Measurements from ENCODE around the gene MORN1. TPM values are rescaled to one million over a fixed set of nuclear protein-coding genes. Genes with fewer than 3 reads are reported as not detected.

MORN1 gene
- total RNA-seq, 1 experiment from 2014 or later = 7.5 TPM

DNA sequence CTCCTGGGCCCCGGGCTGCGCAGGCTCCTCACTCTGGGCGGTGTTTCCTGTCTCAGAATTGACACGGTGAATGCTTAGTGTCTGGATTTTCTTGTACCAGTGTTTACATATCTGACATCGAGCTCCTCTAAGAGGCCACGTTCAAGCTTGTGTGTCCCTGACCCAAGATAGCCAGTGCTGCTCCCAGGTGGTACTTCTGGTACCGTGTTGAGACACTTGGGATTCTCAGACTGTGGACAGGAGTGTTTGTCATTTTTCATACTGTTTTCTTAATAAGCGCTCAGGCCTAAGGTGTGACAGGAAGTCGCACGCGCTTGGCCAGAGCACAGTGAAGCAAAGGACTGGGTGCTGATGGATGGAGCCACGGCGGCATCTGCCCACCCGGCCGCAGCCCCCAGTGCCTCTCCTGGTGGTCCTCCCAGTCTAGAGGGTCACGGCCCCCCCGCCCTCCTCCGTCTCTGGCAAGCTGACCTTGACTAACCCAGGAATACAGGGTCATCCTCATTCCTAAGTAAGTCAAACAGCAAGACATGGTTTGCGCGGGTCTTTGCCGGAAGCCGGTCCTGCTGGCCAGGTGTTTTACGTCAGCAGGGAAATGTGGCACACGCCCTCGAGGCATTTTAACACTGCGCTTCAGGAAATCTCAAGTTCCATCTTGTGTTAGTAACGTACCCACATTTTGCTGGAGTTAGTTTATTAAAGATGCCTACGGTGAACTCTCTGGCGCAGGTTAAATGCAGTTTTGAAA, 13.0 kb upstream of the MORN1 start:
- no peaks in the 10 kb centered on the region for H3K4me1 ChIP-seq
- no peak overlapping the region for H3K4me3 ChIP-seq
- H3K27ac ChIP-seq = no peak overlapping the region
- H3K36me3 ChIP-seq = peaks cover 65% of the 10 kb centered on the region
- no peak for DNase-seq
- H3K27me3 ChIP-seq = no peaks in the 10 kb centered on the region
- no peaks in the 10 kb centered on the region for H3K9me3 ChIP-seq (replicated peaks)

DNA sequence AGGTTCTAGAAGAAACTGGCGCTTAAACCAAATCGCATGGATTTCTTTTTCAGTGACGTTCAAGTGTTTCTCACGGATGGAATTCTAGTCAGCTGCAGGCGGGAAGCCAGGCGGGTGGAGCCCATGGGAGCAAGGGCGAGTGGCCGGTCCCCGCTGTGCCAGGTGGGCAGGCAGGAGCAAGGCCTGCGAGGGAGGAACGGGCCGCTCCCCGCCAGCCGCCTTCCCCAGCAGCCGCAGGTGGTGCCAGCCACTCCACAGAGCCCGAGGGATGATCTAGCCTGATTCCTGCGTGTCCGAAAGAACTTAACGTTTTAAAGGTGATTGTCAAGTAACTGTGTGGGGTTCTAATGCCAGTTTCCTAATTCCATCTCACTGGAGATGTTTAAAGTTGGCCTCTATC, 11.9 kb upstream of the MORN1 start:
- Histone ChIP-seq H3K4me1 (no peaks in the 10 kb centered on the region), H3K27ac (no peak overlapping the region), H3K4me3 (no peak overlapping the region), H3K27me3 (no peaks in the 10 kb centered on the region), H3K9me3 (replicated peaks) (no peaks in the 10 kb centered on the region), H3K36me3 (peaks cover 76% of the 10 kb centered on the region)
- no peak for DNase-seq

DNA sequence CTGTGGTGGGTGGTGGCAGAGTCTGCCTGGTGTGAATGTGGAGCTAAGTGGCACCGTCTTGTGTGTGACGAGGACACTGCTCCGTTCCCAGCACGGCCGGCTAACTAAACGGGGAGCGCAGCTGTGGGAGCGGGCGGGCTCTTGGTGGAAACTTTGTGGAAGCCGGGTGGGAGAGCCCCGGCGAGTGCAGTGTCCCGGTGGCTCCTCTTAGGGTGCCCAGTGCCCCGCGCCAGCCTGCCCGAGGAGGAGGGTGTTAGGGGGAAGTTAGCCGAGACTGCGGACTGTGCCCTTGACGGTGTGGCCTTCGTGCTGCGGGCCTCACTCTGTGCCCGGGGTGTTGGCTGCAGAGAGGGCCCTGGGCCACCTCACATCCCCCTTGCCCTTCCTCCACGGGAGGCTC, 11.1 kb upstream of the MORN1 start:
- no peaks in the 10 kb centered on the region for H3K4me1 ChIP-seq

DNA sequence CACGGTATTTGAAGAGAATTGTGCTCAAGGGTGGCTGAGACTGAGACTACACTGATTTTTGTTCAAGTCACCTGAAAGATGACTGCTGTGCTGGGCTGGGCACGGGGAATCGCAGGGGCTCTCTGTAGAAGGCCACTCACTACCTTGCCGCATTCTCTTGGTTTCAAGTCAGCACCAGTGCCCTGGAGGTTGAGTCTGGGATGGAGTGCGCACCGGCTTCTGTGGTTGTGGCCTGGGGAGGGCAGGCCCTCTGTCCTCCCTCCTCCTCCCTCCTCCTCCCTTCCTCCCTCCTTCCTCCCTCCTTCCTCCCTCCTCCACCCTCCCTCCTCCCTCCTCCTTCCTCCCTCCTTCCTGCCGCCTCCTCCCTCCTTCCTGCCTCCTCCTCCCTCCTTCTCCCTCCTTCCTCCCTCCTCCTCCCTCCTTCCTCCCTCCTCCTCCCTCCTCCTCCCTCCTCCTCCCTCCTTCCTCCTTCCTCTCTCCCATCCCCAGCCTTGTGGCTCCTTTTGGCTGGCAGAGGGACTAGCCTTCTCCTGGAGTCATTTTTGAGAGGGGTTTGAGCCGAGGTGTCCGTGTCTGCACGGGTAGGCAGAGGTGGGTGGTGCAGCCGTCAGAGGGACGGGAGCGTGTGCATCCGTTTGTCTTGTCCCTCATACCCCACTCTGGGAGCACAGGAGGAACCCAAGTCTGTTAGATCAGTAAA, 9.7 kb upstream of the MORN1 start:
- Histone ChIP-seq H3K27ac (no peak overlapping the region), H3K4me1 (no peaks in the 10 kb centered on the region), H3K36me3 (peaks cover 90% of the 10 kb centered on the region)

More for the DNA sequence above, 11.1 kb upstream of the MORN1 start:
- H3K4me3 ChIP-seq = no peak overlapping the region
- H3K9me3 ChIP-seq (replicated peaks) = no peaks in the 10 kb centered on the region
- no peak for DNase-seq
- peaks cover 82% of the 10 kb centered on the region for H3K36me3 ChIP-seq
- no peaks in the 10 kb centered on the region for H3K27me3 ChIP-seq
- H3K27ac ChIP-seq = no peak overlapping the region

DNA sequence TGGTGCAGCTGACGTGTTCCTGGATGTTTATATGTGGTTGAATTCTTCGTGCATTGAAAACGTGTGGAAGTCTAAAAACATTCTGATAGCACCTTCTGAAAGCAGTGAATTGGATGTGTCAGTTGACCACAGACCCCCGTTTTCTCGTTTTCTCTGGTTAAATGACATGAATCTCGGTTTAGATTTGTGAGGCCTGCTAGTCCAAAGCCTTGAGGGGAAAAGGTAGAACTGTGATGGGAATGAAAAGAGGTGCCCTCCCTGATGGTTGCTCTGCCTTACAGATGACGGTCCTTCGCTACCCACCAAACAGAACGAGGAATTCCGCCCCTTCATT, 9.2 kb upstream of the MORN1 start:
- Histone ChIP-seq H3K36me3 (peaks cover 89% of the 10 kb centered on the region), H3K4me1 (no peaks in the 10 kb centered on the region), H3K27ac (no peak overlapping the region), H3K4me3 (no peak overlapping the region), H3K9me3 (replicated peaks) (no peaks in the 10 kb centered on the region), H3K27me3 (no peaks in the 10 kb centered on the region)
- DNase-seq = no peak

More for the DNA sequence above, 9.7 kb upstream of the MORN1 start:
- H3K9me3 ChIP-seq (replicated peaks) = no peaks in the 10 kb centered on the region
- H3K27me3 ChIP-seq = no peaks in the 10 kb centered on the region
- H3K4me3 ChIP-seq = no peak overlapping the region
- DNase-seq = no peak

DNA sequence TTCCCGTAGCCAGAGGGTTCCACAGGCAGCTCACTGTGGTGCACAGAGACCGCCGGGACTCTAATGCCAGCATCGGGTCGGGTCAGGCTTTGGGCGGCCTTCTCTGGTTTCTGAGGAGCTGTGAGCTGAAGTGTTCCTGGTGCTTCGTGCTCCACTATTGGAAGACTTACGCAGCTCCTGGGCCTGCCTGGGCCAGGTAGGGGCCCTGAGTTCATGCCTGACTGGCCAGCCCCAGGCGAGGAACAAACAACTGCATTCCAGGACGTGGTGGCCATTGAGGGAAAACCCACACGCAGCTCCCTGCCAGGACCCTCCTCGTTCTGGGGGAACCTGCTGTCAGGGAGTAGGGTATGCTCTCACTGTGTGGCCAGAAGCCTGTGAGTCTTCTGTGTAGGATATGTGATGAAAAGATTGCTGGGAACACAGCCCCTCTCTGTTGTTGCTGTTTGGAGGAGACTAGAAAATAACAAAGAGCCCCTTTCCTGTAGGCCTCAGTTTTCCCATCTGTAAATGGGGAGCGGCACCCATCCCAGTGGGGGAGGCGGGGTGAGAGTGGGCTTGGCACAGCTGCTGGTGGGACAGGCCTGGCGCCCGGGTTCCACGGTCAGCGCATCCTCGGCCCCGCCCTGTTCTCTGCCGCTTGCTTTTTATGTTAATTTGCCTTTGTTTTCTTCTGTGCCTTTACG, 8.7 kb upstream of the MORN1 start:
- Histone ChIP-seq H3K4me1 (no peaks in the 10 kb centered on the region), H3K9me3 (replicated peaks) (no peaks in the 10 kb centered on the region), H3K4me3 (no peak overlapping the region), H3K27ac (no peak overlapping the region), H3K36me3 (peaks cover 83% of the 10 kb centered on the region), H3K27me3 (no peaks in the 10 kb centered on the region)
- DNase-seq = no peak

DNA sequence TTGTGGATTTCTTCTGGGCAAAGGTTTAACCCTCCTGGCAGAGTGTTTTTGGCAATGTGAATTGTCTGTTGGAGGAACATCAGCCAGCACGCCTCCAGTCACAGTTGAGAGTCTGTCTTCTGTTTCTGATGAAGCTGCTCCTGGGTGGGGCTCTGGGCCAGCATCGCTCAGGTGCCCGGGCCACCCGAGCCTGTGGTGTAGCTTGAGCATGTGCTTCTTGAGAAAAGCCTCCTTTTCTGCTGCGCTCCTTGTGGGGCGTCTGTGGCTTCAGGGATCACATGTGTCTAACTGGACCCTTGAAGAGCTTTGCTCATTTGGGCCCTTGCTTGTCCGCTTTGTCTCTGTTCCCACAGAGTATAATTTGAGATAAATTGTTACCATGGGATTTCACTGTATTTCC, 7.5 kb upstream of the MORN1 start:
- no peaks in the 10 kb centered on the region for H3K27me3 ChIP-seq
- DNase-seq = no peak
- H3K4me3 ChIP-seq = no peak overlapping the region
- peaks cover 74% of the 10 kb centered on the region for H3K36me3 ChIP-seq
- no peaks in the 10 kb centered on the region for H3K9me3 ChIP-seq (replicated peaks)
- no peaks in the 10 kb centered on the region for H3K4me1 ChIP-seq
- H3K27ac ChIP-seq = no peak overlapping the region

DNA sequence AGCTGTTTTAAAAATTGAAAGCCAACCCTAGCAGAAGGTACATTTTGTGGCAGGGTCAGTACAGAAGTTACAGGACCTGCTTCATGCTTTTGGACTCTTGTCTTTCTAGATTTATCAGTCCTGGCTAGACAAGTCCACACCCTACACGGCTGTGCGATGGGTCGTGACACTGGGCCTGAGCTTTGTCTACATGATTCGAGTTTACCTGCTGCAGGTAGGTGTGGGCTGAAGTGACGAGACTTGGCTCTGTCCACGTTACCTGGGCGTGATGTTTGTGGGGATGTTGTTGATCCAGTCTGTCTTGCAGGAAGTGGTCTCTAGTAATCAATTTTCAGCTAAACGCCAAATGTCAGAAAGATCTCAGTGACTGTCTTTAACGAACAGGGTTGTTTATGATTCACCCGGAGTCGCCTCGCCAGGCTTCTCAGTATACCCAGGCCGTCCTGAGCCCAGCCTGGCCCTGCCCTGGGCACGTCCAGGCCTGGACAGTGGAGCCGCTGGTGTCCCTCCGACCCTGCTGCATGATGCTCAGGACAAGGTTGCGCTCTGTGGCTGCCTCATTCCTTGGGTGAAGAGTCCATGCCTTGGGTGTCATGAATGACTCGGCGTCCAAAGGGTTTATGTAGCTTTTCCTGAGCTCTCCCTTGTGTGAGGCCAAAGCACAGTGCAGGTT, 5.8 kb upstream of the MORN1 start:
- no peak overlapping the region for H3K27ac ChIP-seq
- H3K4me1 ChIP-seq = peaks cover 4% of the 10 kb centered on the region; the same call in 1 of the 2 replicates
- no peak overlapping the region for H3K4me3 ChIP-seq
- peaks cover 64% of the 10 kb centered on the region for H3K36me3 ChIP-seq
- no peaks in the 10 kb centered on the region for H3K27me3 ChIP-seq
- H3K9me3 ChIP-seq (replicated peaks) = no peaks in the 10 kb centered on the region
- no peak for DNase-seq

DNA sequence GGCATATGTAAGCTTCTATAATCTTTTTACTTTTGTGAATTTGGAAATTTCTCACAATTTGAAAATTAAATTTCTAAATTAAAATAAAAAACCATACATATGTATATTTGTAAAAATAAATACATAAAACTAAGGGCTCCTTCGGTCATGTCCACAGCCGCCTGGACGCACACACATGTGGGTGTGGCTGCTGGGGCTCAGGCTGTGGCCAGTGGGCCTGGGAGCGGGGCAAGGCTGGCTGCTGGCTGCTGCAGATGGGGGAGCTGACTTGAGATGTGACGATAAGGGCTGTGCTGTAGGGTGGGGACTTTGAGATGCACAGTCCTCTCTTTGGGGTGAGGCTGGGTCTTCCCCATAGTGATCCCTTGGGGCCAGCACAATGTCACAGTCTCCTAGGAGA, 5.1 kb upstream of the MORN1 start:
- Histone ChIP-seq H3K36me3 (peaks cover 58% of the 10 kb centered on the region), H3K9me3 (replicated peaks) (no peaks in the 10 kb centered on the region), H3K27me3 (no peaks in the 10 kb centered on the region), H3K4me3 (no peak overlapping the region), H3K4me1 (peaks cover 4% of the 10 kb centered on the region; the same call in 1 of the 2 replicates), H3K27ac (no peak overlapping the region)
- DNase-seq = no peak

DNA sequence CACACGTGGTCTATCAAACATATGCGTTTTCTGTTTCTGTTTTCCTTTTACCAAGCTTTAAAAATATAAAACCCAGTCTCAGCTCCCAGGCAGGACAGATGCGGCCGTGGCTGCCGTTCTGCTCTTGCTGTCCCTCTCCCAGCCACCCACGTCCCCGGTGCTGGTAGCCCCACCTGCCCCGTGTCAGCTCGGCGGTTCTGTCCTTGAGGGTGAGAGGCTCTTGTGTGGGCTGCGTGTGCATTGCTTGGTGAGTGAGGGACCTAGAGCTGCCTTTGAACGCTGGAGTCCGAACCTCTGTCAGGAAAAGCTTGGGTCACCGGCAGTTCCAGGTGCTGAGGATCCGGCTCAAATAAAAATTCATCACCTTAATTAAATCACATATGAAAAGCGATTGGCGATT, 4.7 kb upstream of the MORN1 start:
- no peak for DNase-seq
- Histone ChIP-seq H3K4me3 (no peak overlapping the region), H3K4me1 (peaks cover 4% of the 10 kb centered on the region; the same call in 1 of the 2 replicates), H3K36me3 (peaks cover 56% of the 10 kb centered on the region), H3K9me3 (replicated peaks) (no peaks in the 10 kb centered on the region), H3K27me3 (no peaks in the 10 kb centered on the region), H3K27ac (no peak overlapping the region)

DNA sequence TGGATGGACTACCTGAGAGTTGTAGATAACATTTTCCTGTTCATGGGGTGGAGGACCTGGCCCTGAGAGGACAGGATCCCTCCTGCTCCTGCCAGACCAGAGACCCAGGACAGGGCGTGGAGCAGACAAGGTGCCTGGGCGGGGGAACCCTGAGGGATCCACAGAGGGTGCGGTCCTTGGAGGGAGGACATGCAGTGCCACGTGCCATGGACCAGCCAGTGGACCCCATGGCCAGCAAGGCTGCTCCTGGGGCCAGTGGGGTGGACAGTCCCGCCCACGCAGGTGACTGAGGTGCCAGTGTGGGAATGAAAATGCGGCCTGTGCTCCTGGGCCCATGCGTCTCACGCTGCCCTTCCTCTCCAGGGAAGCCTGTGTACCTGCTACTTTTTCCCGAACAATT, 3.9 kb upstream of the MORN1 start:
- DNase-seq = no peak
- Histone ChIP-seq H3K27ac (no peak overlapping the region), H3K4me3 (no peak overlapping the region), H3K4me1 (peaks cover 4% of the 10 kb centered on the region; the same call in 1 of the 2 replicates), H3K27me3 (no peaks in the 10 kb centered on the region), H3K36me3 (peaks cover 50% of the 10 kb centered on the region), H3K9me3 (replicated peaks) (no peaks in the 10 kb centered on the region)

DNA sequence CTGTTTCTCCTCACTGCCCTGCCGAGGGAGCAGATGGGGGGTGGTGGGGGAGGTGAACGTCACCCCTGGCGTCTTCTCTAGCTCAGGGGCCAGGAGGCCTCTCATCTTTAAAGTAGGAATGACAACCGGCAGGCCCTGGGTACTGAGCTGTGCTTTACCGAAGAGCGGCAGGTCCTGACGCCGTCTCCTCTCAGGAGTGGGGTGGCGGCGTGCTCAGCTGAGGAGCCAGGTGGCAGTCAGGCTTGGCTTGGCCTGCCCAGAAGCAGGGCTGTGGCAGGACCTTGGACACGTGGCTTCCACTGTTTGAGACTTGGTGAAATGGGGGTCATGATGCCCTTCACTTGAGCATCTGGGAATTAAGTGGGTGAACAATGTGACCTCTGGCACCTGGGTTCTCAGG, 3.4 kb upstream of the MORN1 start:
- Histone ChIP-seq H3K36me3 (peaks cover 45% of the 10 kb centered on the region), H3K27ac (no peak overlapping the region), H3K4me1 (peaks cover 8% of the 10 kb centered on the region; the same call in 1 of the 2 replicates), H3K4me3 (no peak overlapping the region), H3K27me3 (no peaks in the 10 kb centered on the region), H3K9me3 (replicated peaks) (no peaks in the 10 kb centered on the region)
- DNase-seq = no peak

DNA sequence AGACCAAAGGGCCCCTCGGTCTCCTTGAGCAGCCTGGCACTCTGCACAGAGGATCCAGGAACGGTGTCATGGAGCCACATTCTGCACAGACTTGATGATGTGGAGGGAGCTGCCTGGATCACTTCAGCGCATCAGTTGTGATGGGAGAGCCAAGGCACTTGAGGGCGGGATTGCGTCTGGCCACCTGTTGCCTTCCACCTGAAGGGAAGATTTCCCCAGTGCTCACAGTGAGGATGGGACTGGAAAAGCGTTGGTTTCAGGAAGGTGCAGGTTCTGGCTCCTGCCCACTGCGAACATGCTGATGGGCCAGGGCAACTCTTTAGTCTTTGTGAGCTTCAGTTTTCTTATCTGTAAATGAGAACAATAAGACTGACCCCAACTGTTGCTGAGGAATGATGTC, 2.9 kb upstream of the MORN1 start:
- H3K9me3 ChIP-seq (replicated peaks) = no peaks in the 10 kb centered on the region
- no peak overlapping the region for H3K4me3 ChIP-seq
- peaks cover 10% of the 10 kb centered on the region; the same call in 1 of the 2 replicates for H3K4me1 ChIP-seq
- peaks cover 39% of the 10 kb centered on the region for H3K36me3 ChIP-seq
- no peaks in the 10 kb centered on the region for H3K27me3 ChIP-seq
- no peak for DNase-seq
- no peak overlapping the region for H3K27ac ChIP-seq

DNA sequence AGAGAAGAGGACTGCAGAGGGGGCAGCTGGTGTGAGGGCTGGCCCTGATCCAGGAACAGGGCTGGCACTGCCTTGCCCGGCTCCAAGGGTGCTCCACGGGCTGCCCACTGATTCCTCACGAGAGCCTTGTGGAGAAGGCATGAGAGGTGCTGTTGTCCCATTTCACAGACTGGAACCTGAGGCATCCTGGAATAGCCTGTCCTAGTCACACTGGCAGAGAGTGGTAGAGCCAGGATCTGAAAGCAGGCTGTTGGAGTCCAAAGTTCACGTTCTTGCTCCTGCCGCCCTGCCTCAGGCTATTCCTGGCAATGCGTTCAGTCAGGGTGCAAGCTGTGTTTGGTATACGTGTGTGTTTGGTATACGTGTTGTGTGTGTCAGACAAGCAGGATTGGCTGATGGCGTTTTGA, 2.1 kb upstream of the MORN1 start:
- Histone ChIP-seq H3K4me3 (no peak overlapping the region), H3K4me1 (peaks cover 10% of the 10 kb centered on the region; the same call in 1 of the 2 replicates), H3K27ac (no peak overlapping the region), H3K9me3 (replicated peaks) (no peaks in the 10 kb centered on the region), H3K36me3 (peaks cover 32% of the 10 kb centered on the region), H3K27me3 (no peaks in the 10 kb centered on the region)
- no peak for DNase-seq

DNA sequence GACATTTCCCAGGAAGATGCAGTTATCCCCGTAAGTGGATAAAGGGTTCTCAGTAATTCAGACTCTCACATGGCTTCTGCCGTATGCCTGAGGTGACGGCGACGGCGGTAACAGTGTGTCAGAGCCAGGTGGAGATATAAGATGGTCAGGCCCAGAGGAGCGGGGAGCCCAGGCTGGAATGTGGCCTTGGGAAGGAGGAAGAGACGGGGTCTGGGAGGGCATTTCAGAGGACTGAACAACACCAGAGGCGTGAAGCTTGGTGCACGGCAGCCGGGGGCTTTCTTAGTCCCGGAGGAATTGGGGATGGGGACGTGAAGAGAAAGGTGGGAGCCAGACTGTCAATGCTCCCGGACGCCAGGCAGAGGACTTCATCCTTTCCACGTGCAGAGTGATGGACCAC, 1.3 kb upstream of the MORN1 start:
- no peaks in the 10 kb centered on the region for H3K9me3 ChIP-seq (replicated peaks)

More for the DNA sequence above, 1.3 kb upstream of the MORN1 start:
- Histone ChIP-seq H3K4me3 (peak overlapping the region; percentile 90), H3K4me1 (peaks cover 10% of the 10 kb centered on the region; the same call in 1 of the 2 replicates), H3K27me3 (no peaks in the 10 kb centered on the region), H3K36me3 (peaks cover 26% of the 10 kb centered on the region), H3K27ac (no peak overlapping the region)
- no peak for DNase-seq
